GM12878 (cell line): ENCODE measurements around the gene ESRP2. TPM values are rescaled to one million over a fixed set of nuclear protein-coding genes. Genes with fewer than 3 reads are reported as not detected.

Experiments used
- BMI1 ChIP-seq: fragments of 450-650 bp; IDR thresholded peaks from 2 replicates; pipeline ENCODE4 v1.6.1; 2016; ENCODE audit warnings: mild to moderate bottlenecking, moderate library complexity, borderline replicate concordance
- DPF2 ChIP-seq: fragments of 450-650 bp; IDR thresholded peaks from 2 replicates; pipeline ENCODE4 v1.6.1; 2017; ENCODE audit warnings: mild to moderate bottlenecking
- IRF4 ChIP-seq: IDR thresholded peaks from 2 replicates; pipeline ENCODE4 v1.6.1; 2011; ENCODE audit warnings: low read depth, low read length
- KLF5 ChIP-seq: fragments of 450-650 bp; IDR thresholded peaks from 2 replicates; pipeline ENCODE4 v1.6.1; 2014; ENCODE audit warnings: mild to moderate bottlenecking; ENCODE audit not compliant: partially characterized antibody
- MLLT1 ChIP-seq: fragments of 450-650 bp; IDR thresholded peaks from 2 replicates; pipeline ENCODE4 v1.6.1; 2016; ENCODE audit warnings: mild to moderate bottlenecking
- NFYB ChIP-seq: IDR thresholded peaks from 2 replicates; pipeline ENCODE4 v1.6.1; 2011; ENCODE audit warnings: low read depth, mild to moderate bottlenecking, low read length, improper control_type of control experiment, moderate library complexity; ENCODE audit not compliant: insufficient read depth
- NR2C2 ChIP-seq: IDR thresholded peaks from 2 replicates; pipeline ENCODE4 v1.6.1; 2011; ENCODE audit warnings: borderline replicate concordance, low read depth; ENCODE audit not compliant: control insufficient read depth, insufficient read length
- NR2F1 ChIP-seq: fragments of 450-650 bp; conservative IDR thresholded peaks from 2 replicates; pipeline ENCODE4 v1.6.1; 2017; ENCODE audit warnings: mild to moderate bottlenecking
- RCOR1 ChIP-seq: conservative IDR thresholded peaks from 2 replicates; pipeline ENCODE4 v1.6.1; 2012; ENCODE audit warnings: low read depth, low read length, improper control_type of control experiment
- RELA ChIP-seq: fragments of 450-650 bp; IDR thresholded peaks from 2 replicates; pipeline ENCODE4 v1.8.0; 2014; ENCODE audit warnings: borderline replicate concordance; ENCODE audit not compliant: partially characterized antibody
- REST ChIP-seq: IDR thresholded peaks from 2 replicates; pipeline ENCODE4 v1.6.1; 2012; ENCODE audit warnings: mild to moderate bottlenecking, low read depth, low read length
- STAT1 ChIP-seq: fragments of 450-650 bp; conservative IDR thresholded peaks from 2 replicates; pipeline ENCODE4 v1.6.1; 2014; ENCODE audit warnings: antibody characterized with exemption, mild to moderate bottlenecking
- TCF3 ChIP-seq: IDR thresholded peaks from 2 replicates; pipeline ENCODE4 v1.6.1; 2012; ENCODE audit warnings: low read depth, mild to moderate bottlenecking, low read length, borderline replicate concordance; ENCODE audit not compliant: insufficient read depth
- ZBTB11 ChIP-seq: fragments of 450-650 bp; formaldehyde crosslinking; IDR thresholded peaks from 2 replicates; pipeline ENCODE4 v1.5.0; 2022; ENCODE audit warnings: mild to moderate bottlenecking, missing genetic modification characterization
- ZNF592 ChIP-seq: fragments of 450-650 bp; IDR thresholded peaks from 2 replicates; pipeline ENCODE4 v1.6.1; 2017; ENCODE audit warnings: mild to moderate bottlenecking, moderate library complexity
- polyA plus RNA-seq, 11 experiments: library from polyadenylated mRNA; depleted of rRNA in 4 of 11; unstranded in 6 of 11; stranded (reverse) in 5 of 11; fragments of >200 nt; fragmentation: Nextera tagmentation in 4 of 11; fragmentation: Illumina TruSeq in 1 of 11; extraction: Ambion mirVana in 4 of 11; extraction: Trizol in 1 of 11; gene quantifications; 1 replicate in 1 of 11; 2 replicates in 10 of 11; pipeline versions ENCODE4 v1.2.1 to v1.2.3, GENCODE V29; 2011 to 2016; ENCODE audit warnings: inconsistent platforms in 2 of 11, missing spikeins in 2 of 11, low read depth in 1 of 11
- total RNA-seq, 4 experiments: library from RNA; depleted of rRNA in 3 of 4; stranded (reverse); fragments of >200 nt in 3 of 4; fragmentation: Illumina TruSeq in 1 of 4; extraction: Trizol in 1 of 4; gene quantifications; 2 replicates each; pipeline versions ENCODE4 v1.2.1 to v1.2.3, GENCODE V29; 2013 to 2021

Gene ESRP2
- total and polyA plus RNA-seq, 10 of the 15 experiments (the other 5 are each of a cell fraction or from before 2014, with no cell fraction given) = 0.04 to 0.64 (median 0.08) TPM; not detected in 3

- TF ChIP-seq ZNF592 = no peak
- TF ChIP-seq RELA = peak; percentile 11
- TF ChIP-seq MLLT1 = peak; percentile 100
- TF ChIP-seq ZBTB11 = no peak
- no peak for TF ChIP-seq KLF5
- no peak for TF ChIP-seq RCOR1
- no peak for TF ChIP-seq DPF2
- no peak for TF ChIP-seq TCF3
- no peak for TF ChIP-seq BMI1
- TF ChIP-seq NFYB = peak; percentile 94
- TF ChIP-seq NR2C2 = peak; percentile 87
- no peak for TF ChIP-seq IRF4
- no peak for TF ChIP-seq STAT1
- TF ChIP-seq NR2F1 = peak; percentile 61; the same call in 1 of the 2 replicates
- TF ChIP-seq REST = no peak
Observed at GRCh38 chr16:68244903-68245853, 9.3 kb upstream of the ESRP2 start, which contains the start of gene PLA2G15 (continued).
